Neural cell (in vitro differentiated cells): ENCODE measurements around the gene HES4.
"Not testable (repeated sequence)": the region's sequence is repeated elsewhere in the genome, so short reads cannot be mapped to it uniquely, and the experiment has no call there.

Source experiments
- EZH2 ChIP-seq: fragments of 200-600, 300-800 bp; shearing (Covaris generic), sonication (generic); IDR thresholded peaks from 2 replicates; pipeline ENCODE4 v1.6.1; 2014; ENCODE audit warnings: antibody characterized with exemption, low read length, borderline replicate concordance, mild to moderate bottlenecking; ENCODE audit not compliant: insufficient read depth, poor library complexity, severe bottlenecking
- SMC3 ChIP-seq: fragments of 450-650 bp; conservative IDR thresholded peaks from 2 replicates; pipeline ENCODE4 v1.6.1; 2014; ENCODE audit warnings: antibody characterized with exemption, mild to moderate bottlenecking, moderate library complexity; ENCODE audit not compliant: poor library complexity
- TAF1 ChIP-seq: IDR thresholded peaks from 2 replicates; pipeline ENCODE4 v1.6.1; 2012; ENCODE audit warnings: low read depth
- TF ChIP-seq, protein P1 (sequence below): fragments of 450-650 bp; IDR thresholded peaks from 2 replicates; pipeline ENCODE4 v1.5.1; 2014; ENCODE audit warnings: antibody characterized with exemption, mild to moderate bottlenecking, moderate library complexity; ENCODE audit not compliant: poor library complexity, severe bottlenecking

DNA sequence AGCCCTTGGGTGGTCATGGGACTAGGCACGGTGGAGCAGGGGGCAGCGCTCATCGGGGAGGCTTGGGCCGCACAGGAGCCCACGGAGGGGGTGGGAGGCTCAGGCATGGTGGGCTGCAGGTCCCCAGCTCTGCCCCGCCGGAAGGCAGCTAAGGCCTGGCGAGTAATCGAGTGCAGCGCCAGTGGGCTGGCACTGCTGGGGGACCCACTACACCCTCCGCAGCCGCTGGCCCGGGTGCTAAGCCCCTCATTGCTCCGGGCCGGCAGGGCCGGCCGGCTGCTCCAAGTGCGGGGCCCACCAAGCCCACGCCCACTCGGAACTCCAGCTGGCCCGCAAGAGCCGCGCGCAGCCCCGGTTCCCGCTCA is 18.4 kb upstream of the HES4 start:
- TF ChIP-seq, protein P1, sequence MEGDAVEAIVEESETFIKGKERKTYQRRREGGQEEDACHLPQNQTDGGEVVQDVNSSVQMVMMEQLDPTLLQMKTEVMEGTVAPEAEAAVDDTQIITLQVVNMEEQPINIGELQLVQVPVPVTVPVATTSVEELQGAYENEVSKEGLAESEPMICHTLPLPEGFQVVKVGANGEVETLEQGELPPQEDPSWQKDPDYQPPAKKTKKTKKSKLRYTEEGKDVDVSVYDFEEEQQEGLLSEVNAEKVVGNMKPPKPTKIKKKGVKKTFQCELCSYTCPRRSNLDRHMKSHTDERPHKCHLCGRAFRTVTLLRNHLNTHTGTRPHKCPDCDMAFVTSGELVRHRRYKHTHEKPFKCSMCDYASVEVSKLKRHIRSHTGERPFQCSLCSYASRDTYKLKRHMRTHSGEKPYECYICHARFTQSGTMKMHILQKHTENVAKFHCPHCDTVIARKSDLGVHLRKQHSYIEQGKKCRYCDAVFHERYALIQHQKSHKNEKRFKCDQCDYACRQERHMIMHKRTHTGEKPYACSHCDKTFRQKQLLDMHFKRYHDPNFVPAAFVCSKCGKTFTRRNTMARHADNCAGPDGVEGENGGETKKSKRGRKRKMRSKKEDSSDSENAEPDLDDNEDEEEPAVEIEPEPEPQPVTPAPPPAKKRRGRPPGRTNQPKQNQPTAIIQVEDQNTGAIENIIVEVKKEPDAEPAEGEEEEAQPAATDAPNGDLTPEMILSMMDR = not testable (repeated sequence)
- not testable (repeated sequence) for TF ChIP-seq EZH2, SMC3, TAF1
